OCI-M2 (cell line): ENCODE results near the gene TMEM53.

Source experiments
- DNase-seq: peaks from one replicate; lab custom pipeline; 2025; ENCODE audit not compliant: unreplicated experiment; lab: John Stamatoyannopoulos, UW

TMEM53 gene

DNA sequence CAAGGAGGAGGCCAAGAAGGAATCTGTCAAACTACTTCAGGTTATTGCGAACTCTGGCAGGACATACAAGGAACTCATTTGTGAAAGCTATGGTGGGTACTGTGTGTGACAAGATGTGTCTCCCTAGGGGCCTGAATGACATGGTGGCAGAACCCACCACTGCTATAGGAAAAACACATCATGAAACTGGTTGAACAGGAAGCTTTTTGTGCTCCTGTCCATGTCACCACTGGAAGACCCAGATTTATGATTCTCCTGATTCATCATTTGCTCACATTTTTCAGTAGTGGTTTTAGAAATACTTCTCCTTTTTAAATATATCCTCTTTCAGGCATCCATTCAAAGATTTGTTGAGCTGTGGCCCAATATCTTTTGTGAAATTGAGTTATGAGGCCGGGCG is 23.9 kb upstream of the TMEM53 start:
- DNase-seq = no peak

DNA sequence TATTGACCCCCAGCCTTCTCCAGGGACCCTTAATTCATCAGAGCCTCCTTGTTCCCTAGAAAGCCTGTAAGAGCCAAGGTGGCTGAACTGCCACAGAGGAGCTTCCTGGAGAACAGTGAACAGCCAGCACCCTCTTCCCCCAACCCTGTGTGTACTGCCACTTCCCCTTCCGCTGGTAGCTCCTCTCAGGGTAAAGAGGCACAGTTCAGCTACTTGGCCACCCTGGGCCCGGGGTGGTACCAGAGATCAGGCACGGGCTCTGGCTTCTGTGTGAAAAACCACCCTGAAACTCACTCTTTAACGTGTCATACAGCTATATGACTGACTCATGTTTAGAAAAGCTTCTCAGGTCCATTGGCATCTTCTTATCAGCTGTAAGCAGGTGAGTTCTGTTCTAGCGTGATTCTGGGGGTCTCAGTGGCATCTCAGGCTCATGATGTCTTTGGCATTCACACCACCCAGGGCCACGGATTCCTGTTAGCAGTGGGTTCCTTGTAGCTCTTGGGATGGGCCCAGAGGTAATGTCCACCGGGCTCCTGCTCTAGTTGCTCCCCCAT is 22.6 kb upstream of the TMEM53 start:
- DNase-seq = no peak

DNA sequence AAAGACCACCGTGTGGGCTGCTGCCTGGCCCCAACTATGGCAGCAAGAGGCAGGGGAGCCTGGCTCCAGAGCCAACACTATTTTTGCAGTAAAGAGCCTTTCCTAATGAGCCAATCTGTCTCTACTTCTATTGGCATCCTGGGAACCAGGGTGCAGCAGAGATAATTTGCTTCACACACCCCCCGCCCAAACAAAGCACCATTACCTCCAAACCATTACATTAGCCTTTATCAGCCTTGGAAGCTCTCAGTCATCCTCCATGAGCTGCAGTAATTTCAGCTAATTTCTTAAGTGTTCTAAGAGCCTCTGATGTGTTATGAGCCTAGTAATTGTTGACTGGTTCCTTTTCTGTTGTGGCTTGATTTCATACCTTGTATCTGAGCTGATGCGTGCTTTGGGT is 21.8 kb upstream of the TMEM53 start:
- no peak for DNase-seq

DNA sequence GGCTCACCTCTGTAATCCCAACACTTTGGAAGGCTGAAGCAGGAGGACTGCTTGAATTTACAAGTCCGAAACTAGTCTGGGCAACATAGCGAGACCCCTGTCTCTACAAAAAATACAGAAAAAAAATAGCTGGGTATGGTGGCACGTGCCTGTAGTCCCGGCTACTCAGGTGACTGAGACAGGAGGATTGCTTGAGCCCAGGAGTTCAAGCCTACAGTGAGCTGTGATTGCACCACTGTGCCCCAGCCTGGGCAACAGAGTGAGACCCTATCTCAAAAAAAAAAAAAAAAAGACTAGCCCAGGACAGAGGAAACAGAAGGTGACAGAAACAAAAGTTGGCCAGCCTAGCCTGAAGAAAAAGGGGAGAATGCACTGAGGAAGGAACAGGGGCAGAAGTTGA is 21.4 kb upstream of the TMEM53 start:
- no peak for DNase-seq

DNA sequence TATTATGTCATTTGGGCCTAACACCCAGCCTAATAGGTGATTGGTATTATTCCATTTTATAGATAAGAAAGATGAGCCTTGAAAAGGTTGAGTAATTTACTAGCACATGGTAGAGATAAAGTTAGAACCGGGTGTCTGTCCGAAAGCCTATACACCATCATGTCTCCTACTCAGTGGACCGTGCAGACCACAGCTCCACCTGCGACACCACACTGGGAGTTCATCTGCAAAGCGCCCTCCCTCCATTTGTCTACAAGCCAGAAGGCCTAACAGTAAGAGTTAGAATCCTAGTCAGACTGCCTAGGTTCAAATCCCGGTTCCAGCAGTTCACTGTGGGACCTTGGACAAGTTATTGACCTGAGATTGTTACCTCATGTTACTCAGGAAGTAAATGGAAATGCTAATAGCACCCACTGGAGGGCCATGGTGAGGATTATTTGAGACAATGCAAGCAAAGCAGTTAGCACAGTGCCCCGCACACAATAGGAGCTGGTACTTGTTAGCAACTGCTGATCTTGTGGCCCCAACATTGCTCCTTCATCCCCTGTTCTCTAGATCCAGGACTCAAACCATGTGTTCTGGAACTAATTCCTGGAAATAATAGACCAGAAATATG is 20.7 kb upstream of the TMEM53 start:
- DNase-seq = no peak

DNA sequence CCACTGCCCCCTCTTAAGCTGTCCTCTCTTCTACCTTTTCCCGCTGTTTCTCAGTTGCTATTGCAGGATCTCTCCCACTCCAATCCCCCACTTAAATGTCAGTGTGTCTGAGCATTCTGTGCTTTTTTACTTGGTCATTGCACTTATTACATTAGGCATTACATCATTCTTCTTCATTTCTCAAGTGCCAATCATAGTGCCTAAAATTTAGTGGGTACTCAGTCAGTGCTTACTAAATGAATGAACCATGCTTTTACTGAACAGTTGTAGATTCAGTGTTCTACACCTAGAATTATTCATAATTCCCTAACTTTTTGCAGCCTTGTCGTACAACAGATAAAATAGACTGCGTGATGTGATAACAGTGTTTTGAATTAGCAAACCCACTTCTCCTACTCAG is 19.6 kb upstream of the TMEM53 start:
- no peak for DNase-seq

DNA sequence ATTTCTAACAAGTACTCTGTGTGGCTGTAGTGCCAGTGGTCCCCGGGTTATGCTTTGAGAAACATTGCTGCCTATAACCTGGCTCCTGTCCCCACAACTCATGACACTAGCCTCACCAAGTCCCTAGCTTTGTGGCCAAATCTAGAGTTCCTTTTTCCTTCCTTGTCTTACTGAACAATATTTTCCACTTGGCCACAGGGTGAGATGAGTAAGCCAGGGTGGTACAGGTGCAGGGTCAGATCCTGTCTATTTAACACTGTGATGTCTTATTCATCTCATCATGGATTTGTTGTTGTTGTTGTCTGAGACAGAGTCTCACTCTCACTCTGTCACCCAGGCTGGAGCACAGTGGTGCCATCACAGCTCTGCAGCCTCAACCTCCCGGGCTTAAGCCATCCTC is 18.9 kb upstream of the TMEM53 start:
- DNase-seq = no peak

DNA sequence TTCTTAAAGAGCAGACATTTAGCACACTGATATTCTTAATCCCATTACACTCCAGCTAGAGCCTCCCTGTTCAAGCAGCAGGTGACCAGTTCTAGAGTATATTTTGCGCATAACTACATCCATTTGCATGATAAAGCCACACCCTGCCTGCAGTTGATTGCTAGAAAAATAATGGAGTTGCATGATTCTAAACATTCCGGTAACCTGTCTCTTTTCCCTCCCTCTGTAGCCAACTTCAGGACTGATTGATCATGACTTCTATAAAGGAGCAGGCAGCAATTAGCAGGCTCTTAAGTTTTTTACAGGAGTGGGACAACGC is 15.1 kb upstream of the TMEM53 start:
- DNase-seq = no peak

DNA sequence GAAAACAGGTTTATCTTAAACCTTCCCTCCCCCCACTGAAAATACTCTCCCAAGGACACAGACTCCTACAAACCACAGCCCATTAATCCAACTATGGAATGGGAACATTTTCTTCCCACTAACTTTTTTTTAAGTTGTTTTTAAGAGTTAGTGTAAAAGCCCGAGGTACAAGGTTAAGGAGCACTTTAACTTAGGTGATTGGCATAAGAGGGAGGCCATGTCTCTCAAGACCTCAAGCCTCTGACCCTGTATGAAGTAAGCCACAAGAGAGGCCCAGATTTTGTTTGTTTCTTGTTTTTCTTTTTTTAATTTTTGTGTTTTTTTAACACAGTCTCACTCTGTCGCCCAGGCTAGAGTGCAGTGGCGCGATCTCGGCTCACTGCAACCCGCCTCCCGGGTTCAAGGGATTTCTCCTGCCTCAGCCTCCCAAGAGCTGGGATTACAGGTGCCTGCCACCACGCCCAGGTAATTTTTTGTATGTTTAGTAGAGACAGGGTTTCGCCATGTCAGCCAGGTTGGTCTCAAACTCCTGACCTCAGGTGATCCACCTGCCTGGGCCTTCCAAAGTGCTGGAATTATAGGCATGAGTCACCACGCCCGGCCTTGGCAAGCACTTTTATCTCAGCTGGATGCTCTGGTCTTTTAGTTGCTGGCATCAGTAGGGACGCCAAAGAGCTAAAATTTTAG is 14.6 kb upstream of the TMEM53 start:
- no peak for DNase-seq

DNA sequence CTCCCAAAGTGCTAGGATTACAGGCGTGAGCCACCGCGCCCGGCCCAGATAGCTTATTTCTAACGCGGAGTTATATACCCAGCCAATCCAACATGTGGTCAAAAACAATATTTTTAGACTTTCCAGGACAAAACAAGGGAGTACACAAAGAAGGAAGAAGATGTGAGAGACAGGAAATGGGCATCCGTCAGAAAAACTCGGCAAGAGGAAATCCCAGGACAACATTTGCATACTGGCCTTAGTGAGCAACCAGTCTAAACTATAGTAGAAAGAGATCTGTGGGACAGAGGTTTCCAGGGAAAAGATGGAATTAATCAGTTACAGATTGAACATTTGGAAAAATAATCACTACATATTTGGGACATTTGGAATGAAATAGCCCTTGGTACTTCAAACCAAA is 11.6 kb upstream of the TMEM53 start:
- DNase-seq = no peak

DNA sequence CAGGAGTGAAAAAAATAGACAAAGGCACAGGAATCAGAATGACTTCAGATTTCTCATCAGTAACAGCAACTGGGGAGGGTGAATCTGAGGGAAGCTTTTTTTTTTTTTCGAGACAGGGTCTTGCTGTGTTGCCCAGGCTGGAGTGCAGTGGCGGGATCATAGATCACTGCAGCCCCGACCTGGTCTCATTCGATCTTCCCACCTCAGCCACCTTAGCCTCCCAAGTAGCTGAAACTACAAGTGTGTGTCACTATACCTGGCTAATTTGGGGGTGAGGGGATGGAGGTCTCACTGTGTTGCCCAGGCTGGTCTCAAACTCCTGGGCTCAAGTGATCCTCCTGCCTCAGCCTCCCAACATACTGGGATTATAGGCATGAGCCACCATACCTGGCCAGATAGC is 10.9 kb upstream of the TMEM53 start:
- DNase-seq = no peak

DNA sequence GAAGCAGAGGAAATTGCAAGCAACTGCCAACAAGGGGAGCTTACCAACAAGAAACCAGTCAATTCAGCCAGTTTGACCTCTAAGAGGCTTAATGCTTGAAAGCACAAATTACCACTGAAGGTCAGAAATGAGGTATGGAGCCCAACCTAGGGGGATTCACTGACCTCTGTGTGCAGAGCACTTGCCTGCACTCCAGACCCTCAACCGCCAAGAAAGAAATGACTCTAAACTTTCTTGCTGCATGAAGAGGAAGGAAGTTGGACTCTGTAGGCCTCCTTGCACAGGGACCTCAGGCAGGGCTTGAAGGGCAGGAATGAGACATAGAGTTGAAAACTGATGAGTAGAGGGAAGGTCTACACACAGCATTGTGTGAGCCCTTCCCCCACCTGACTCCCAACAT is 10.2 kb upstream of the TMEM53 start:
- no peak for DNase-seq

DNA sequence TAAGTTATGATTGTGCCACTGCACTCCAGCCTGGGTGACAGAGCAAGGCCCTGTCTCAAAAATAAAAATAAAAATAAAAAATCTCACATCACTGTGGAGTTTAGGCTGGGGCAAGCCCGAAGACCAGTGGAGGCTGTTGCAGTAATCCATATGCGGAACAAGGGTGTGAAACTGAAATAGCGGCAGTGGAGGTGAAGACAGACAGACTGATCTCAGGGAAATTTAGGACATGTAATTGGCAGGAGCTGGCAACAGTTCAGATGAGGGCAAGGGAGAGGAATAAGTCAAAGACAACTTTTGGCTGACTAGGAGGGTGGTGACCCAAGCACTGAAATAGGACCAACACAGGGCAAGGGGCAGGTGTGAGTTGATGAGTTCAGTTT is 8.6 kb upstream of the TMEM53 start:
- DNase-seq = no peak

DNA sequence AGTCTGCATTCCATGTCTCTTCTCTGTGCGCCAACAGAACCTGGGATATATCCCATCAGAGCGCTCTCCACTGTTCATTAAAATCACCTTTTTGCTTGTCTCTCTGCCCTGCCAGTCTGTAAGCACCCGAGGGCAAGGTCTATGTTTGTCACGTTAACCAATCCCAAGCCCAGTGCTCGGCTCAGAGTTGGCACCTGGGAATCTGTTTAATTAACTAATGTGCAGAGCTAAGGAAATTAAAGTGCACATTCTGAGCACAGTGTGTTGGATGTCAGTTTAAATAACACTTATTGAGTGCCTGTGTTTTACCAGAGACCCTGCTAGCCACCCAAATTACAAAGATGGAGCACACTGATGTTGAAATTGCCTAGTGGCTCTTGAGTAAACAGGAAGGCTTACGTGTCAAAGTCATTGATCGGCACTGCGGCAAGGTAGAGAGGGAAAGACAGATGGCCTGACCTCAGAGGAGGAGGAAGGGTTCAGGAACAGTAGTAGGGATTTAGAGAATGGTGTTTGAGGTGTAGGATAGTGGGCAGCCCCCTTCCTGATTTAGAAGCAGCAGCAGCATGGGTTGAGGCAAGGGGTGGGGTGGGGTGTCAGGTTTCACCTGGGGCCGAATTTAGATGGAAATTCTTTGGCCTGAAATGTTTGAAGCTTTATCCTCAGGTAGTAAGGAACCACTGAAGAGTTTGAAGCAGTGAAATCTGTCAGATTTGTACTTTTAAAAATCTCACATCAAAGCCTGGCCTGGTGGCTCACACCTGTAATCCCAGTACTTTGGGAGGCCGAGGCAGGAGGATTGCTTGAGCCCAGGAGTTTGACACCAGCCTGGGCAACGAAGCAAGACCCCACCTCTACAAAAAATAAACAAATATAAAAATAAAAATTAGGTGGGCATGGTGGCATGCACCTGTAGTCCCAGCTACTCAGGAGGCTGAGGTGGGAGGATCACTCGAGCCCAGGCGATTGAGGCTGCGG is 7.9 kb upstream of the TMEM53 start:
- no peak for DNase-seq

DNA sequence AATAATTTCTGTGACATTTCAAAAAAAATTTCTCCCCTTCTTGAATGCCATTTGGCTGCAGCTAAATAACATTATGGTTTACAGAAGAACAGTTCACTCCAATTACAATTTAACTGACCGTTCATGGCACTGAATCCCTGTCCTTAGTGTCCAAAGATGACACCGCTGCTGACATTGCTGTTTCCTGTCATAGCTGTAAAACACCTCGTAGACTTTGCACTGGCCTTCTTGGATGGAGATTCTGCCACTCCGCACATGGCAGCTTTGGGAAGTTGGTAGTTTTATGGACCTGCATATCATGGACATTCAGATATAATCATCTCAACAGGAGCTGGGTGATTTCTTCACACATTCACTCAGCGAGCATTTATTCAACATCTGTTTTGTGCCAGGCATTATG is 5.2 kb upstream of the TMEM53 start:
- DNase-seq = no peak

DNA sequence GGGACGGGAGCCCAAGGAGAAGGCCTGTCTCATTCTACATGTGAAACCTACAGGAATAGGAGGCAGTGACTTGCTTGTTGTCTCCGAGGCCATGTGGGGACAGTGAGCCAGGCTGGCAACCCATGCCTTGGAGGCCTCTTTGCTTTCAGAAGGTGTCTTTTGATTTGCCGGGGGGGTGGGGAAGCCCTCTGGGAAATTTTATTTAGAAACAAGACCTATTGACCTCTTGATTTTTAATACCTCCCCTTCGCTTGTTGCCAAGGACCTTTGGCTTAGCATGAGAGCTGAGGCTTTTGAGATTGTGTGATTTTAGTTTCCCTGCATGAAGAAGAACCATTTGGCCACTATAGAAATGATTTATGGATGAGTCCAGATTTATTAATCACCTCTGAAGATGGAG is 4.3 kb upstream of the TMEM53 start:
- no peak for DNase-seq

DNA sequence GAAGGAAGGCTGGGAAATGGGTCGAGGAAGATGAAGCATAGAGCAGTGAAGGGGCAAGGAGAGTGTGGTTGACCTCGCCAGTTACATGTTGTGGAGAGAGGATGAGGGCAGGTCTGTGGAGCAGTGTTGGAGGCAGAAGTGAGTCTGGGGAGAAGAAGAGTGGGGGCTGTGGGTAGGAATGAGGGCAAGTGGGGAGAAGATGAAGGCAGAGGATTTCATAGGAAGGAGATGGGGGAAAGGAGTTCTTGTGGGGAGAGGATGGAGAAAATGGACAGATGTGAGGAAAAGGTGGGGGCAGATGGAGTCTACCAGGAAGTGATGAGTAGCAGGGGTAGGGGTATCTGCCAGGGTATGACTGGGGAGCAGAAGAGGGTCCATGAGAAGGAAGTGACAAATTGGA is 3.8 kb upstream of the TMEM53 start:
- no peak for DNase-seq

DNA sequence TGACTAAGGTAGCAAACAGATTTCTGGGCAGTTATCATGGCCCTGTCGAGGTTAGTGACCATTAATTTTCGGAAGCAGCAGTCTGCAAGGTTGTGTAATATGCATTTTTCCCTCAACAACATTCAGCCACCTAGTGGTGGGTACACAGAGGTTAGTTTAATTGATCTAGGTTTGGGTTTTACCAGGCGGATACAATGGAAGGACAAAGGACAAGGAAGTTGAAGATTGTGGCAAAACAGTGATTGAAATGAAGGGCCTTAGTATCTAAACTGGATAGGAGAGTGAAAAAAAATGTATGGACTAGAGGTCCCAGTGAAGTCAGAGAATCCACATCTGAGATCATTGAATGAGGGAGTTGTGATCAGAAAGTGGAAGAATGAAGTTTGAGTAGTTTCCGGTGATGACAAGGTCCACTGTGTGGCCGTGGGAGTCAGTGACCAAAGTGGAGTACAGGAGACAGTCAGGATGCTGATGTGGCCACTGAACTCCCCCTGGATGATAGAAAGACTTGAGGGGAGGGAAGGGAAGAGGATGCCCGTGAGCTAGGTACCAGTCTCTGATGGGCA is 3.0 kb upstream of the TMEM53 start:
- DNase-seq = no peak

DNA sequence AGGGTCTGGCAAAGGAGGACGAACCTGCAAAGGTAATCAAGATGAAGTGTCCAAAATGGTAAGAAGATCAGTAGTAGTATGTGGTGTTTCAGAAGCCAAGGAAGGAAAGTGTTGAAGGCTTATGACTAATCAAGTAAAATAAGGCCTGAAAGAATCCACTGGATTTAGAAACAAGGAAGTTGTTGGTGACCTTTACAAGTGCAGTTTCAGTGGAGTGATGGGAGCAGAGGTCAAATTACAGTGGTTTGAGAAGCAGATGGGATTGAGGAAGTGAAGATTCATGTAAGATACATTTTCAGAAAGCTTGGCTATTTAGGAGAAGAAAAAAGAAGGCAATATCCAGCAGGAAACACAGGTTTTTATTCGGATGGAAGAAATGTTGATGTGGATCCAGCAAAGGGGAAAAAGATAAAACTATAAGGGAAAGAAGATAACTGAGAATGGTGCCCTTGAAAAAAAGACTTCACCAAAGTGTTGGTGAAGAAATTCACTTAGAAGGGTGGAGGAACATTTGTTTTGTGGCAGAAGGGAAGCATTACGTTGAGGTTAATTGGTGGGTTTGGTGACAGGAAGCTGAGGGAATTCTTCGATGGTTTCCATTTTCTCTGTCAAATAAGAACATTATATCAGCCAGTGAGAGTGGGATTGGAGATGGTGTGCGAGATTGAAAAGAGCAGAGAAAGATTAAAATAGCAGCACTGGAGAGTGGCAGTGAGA is 2.4 kb upstream of the TMEM53 start:
- no peak for DNase-seq

DNA sequence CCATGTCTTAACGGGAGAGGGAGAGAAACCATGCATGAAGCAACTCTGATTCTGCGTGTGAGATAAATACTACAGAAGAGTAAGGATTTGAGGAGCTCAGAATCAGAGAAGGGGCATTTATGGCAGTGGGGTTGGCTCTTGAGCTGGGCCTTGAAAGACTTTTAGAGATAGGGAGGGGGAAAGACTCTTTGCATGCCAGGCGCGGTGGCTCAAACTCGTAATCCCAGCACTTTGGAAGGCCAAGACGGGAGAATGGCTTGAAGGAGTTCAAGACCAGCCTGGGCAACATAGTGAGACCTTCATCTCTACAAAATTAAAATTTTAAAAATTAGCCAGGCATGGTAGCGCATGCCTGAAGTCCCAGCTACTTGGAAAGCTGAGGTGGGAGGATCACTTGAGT is 905 bp upstream of the TMEM53 start:
- no peak for DNase-seq

DNA sequence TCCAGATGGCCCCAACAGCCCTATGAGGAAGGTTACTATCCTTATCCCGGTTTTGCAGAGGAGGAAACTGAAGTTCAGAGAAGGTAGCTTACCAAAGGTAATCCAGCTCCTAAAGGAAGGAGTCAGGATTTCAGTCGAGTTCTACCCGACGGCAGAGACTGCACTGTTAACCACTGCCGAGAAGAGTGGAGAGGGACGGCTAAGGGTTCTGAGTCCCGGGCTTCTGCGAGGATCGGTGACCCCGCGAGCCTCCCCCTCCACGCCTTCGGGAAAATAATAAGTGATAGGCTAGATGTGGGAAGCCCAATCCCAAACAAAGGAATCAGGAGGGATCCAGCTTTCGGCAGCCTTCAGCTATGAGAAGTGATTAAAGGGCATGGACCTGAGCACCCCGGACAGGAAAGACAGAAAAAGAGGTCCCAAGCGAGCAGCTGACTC is 587 bp downstream of the TMEM53 start:
- DNase-seq = no peak
